HG03159 (cell line): ENCODE results near the gene UBTD1.
"Not testable (repeated sequence)": the region's sequence is repeated elsewhere in the genome, so short reads cannot be mapped to it uniquely, and the experiment has no call there.

Source experiments
- ATAC-seq: cut with Tn5 transposase; IDR thresholded peaks from one replicate; pipeline ENCODE4 v1.9.1; 2021; ENCODE audit warnings: mild to moderate bottlenecking, moderate library complexity; ENCODE audit not compliant: unreplicated experiment

UBTD1 gene

GRCh38 chr10:97534746-97535367 is 36.1 kb downstream of the UBTD1 start:
- ATAC-seq, result no peak

DNA sequence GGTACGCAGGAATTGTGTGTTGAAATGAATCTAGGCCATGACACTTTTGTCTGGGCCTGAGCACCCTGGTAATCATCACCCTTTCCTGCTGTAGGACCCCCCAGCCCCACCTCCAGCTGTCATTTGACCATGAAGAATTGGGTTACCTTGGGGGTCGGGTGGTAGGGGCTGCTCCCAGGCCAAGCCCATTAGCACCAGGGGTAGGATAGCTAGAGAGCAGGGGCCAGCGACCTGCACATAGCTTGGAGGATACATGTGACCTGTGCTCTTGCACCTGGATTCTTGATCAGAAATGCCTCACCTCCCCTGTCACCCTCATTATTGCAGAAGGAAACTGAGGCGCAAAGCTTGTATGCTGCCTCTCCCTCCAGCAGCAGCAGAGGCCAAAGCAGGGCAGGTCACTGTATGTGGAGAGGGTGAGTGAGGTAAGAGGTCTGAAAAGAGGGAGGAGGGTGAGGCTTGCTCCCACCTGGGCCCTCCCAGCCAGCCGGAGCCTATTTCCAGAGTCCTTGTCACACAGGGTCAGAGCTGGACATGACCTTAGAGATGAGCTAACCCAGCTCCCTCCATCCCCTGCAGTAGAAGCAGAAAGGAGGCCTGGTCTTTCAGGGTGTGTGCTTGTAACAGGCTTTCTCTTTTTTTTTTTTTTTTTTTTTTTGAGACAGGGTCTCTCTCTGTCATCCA is 38.6 kb downstream of the UBTD1 start:
- no peak for ATAC-seq

- ATAC-seq, result no peak
These were observed 39.7 kb downstream of the UBTD1 start for GRCh38 chr10:97538411-97538810.

- ATAC-seq, result no peak
These were observed 40.1 kb downstream of the UBTD1 start for GRCh38 chr10:97538839-97539238.

GRCh38 chr10:97539523-97540200 is 40.9 kb downstream of the UBTD1 start:
- ATAC-seq, result no peak

DNA sequence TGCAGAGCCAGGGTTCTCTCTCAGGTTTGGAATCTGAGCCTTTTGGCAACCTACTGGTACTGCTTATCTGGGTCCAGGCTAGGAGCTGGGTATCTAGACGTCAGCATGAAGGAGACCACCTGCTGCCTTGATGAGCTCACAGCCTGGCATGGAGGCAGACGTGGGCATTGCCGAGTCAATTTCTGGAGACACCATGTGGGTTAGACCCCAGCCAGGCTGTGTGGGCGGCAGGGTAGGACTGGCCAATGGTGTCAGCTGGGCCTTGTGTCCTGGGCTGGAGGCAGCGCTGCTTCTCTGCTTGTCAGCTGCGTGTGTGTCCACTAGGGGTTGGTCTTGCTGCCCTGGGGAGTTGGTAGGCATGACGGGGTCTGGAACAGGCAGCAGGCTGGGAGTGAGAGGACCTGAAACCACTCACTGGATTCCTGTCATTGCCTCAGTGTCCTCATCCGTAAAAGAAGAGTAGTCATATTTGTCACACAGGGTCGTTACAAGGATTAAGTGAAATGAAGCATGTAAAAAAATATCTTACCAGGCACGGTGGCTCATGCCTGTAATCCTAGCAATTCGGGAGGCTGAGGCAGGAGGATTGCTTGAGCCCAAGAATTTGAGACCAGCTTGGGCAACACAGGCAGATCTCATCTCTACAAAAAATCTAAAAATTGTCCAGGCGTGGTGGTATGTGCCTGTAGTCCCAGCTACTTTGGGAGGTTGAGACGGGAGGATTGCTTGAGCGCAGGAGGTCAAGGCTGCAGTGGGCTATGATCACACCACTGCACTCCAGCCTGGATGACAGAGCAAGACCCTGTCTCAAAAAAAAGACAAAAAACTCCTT is 42.2 kb downstream of the UBTD1 start:
- no peak for ATAC-seq

GRCh38 chr10:97542169-97543024 is 43.7 kb downstream of the UBTD1 start:
- ATAC-seq, result no peak

DNA sequence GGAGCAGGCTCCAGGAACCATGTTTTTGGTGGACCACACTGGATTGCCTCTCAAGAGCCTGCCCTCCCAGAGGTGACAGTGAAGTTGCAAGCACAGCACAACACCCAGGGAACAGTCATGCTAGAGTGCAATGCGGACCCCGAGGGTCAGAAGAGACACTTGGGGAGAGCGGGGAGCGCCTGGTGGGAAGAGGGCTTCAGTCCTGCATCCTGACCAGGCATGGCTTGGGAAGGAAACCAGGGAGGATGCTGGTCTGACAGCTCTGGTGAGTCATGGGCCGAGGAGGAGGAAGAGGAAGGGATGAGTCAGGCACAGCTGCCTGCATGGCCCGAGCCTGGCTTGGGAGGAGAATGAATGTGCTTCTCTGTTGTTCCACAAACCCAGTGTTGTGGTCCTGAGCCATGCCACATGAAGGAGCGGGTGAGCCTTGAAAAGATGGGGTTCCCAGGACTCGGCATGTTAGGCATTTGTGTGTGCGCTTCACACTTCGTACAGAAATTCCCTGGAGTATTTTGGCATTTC is 44.4 kb downstream of the UBTD1 start:
- no peak for ATAC-seq

- no peak for ATAC-seq
These were observed 47.9 kb downstream of the UBTD1 start for GRCh38 chr10:97546456-97547270.

- no peak for ATAC-seq
These were observed 48.5 kb downstream of the UBTD1 start for GRCh38 chr10:97547271-97547600.

DNA sequence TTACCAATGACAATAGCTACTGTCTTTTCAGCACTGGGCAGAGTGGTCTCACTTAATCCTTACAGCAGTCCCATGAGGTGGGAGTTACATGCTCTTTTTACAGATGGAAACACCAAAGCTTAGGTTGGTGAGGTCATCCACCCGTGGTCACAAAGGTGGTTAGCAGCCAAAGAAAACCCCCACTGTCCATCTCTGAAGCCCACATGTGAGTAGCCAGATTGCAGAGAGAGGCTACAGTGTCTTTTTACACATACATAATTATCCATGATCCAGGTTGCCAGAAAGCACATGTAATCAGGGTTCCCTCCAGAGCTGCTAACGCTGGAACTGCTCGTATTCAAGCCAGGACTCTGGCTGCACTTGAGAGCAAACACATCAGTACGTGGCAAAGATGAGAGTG is 49.2 kb downstream of the UBTD1 start:
- ATAC-seq, result no peak

DNA sequence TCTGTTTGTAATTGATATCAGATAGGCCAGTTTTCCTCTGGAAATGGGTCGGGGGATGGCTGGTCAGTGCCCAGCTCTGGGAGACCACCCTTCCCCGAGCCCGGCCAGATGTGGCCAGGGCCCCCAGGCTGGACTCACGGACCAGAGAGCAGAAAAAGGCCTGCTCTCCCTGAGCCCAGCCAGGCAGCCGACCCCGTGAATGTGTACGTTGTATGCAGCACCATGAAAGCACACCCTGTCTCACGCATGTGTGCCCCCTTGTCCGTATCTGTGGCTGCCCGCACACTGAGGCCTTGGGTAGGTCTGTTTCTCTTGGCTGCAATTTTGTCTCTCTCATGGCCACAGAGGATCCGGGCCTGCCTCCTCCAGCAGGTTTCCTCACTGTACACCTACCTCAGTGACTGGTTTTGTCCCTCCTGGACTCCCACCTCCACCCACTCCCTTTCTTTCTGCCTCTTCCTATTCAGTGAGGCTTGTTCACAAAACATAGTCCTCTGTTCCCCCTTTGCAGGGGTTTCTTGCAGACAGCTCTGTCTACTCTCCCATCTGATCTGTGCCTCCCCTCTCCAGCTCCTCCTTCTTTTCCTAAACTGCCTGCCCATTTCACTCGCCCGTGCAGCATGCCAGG is 50.2 kb downstream of the UBTD1 start:
- ATAC-seq, result no peak

GRCh38 chr10:97549587-97550322 is 51.0 kb downstream of the UBTD1 start:
- ATAC-seq, result no peak

DNA sequence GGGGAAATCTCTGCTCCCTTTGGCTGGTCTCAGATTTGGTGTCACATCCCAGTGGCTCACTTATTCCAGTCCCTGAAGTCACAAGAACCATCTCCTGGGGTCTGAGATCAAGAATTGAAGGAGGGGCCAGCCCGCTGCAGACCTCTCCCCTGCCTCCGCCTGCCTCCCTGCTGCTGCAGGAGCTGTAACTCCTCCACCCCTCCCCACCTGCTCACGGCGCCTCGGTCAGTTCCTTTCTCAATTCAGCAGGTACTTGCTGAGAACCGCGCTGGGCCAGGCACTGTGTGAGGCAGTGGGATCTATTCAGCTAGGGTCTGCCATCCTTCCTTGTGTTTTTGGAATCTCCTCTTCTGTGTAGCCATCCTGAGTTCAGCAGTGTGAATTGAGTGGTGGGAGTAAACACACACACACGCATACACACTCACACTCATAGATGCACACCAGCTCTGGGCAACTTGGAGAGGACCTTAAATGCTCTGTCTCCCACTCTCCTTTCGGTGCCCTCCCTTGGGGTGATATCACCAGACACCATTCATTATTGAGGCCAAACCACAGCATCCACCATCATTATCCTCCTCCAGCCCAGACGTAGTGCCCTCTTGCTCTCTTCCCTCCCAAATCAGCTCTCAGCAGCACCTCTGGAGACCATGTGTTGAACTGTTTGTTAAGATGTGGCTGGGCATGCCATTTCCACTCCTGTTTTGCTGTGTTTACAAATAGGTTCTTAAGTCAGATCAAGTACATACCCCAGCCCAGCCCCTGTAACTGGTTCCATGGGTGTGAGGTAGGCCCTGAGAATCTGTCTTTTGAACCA is 51.8 kb downstream of the UBTD1 start:
- no peak for ATAC-seq

- no peak for ATAC-seq
These were observed 52.5 kb downstream of the UBTD1 start for GRCh38 chr10:97551271-97551670.

- no peak for ATAC-seq
These were observed 54.9 kb downstream of the UBTD1 start for GRCh38 chr10:97553575-97554031.

- ATAC-seq, result not testable (repeated sequence)
These were observed 55.6 kb downstream of the UBTD1 start for GRCh38 chr10:97554336-97554735.
